GM12878 (cell line): ENCODE measurements around the gene PCSK6.

Experiments
- CREB1 ChIP-seq: IDR thresholded peaks from 2 replicates; pipeline ENCODE4 v1.6.1; 2012; ENCODE audit warnings: low read depth, mild to moderate bottlenecking, inconsistent platforms
- CTCF ChIP-seq, 3 experiments: IDR thresholded peaks in 2 of 3; conservative IDR thresholded peaks in 1 of 3; 2 replicates each; pipeline ENCODE4 v1.5.1; 2011; ENCODE audit warnings: low read depth in 3 of 3, low read length in 3 of 3, mild to moderate bottlenecking in 3 of 3, control low read depth in 2 of 3, moderate library complexity in 2 of 3, inconsistent platforms in 1 of 3, mixed read lengths in 1 of 3; ENCODE audit not compliant: control insufficient read depth in 2 of 3, insufficient read depth in 1 of 3; ENCODE audit errors: extremely low read depth in 1 of 3
- GABPA ChIP-seq: IDR thresholded peaks from 2 replicates; pipeline ENCODE4 v1.6.1; 2014; ENCODE audit warnings: antibody characterized with exemption, low read depth, mild to moderate bottlenecking, inconsistent platforms
- MYC ChIP-seq: IDR thresholded peaks from 2 replicates; pipeline ENCODE4 v1.6.1; 2011; ENCODE audit warnings: mild to moderate bottlenecking, low read length, moderate library complexity, inconsistent platforms; ENCODE audit not compliant: insufficient read depth, insufficient replicate concordance, insufficient read length, severe bottlenecking
- POLR2AphosphoS5 ChIP-seq: IDR thresholded peaks from 2 replicates; pipeline ENCODE4 v1.6.1; 2011; ENCODE audit warnings: mild to moderate bottlenecking, low read length, inconsistent platforms
- ZNF384 ChIP-seq: IDR thresholded peaks from 2 replicates; pipeline ENCODE4 v1.6.1; 2012; ENCODE audit warnings: low read depth, mild to moderate bottlenecking, low read length, improper control_type of control experiment, borderline replicate concordance
- TF ChIP-seq, protein P1 (sequence below): IDR thresholded peaks from 2 replicates; pipeline ENCODE4 v1.6.1; 2011; ENCODE audit warnings: low read depth, low read length, improper control_type of control experiment, borderline replicate concordance

DNA sequence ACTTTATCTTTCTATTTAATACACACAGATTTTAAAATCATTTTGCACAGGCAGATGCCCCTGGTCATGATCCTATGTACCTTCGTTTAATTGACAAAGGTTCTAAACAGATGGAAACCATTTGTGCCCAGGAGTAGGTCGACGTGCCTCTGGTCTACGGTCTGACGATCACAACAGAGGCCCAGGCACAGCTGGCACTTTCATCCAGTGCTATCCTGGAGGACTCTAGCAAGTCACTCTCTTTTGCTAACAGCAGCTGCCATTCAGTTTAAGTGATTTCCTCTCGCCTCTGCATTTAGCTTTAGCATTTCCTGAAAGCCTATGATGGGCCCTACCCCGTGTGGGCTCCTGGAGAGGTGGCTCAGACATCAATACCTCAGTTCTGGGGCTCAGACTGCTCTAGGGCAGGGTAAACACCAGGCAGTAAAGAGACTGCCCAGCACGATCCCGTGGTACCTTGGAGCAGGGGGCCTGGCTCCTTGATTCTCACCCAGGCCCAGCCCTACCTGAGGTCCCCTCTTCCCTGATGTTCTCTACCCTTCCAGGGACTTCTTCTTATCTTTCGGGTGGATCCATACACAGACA, 111.2 kb downstream of the PCSK6 start:
- TF ChIP-seq, protein P1, sequence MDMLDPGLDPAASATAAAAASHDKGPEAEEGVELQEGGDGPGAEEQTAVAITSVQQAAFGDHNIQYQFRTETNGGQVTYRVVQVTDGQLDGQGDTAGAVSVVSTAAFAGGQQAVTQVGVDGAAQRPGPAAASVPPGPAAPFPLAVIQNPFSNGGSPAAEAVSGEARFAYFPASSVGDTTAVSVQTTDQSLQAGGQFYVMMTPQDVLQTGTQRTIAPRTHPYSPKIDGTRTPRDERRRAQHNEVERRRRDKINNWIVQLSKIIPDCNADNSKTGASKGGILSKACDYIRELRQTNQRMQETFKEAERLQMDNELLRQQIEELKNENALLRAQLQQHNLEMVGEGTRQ, result no peak
- TF ChIP-seq ZNF384 (no peak), GABPA (no peak), CREB1 (no peak), CTCF (IDR thresholded peaks at IDR 0.05 in 2 of 3, conservative IDR thresholded peaks at IDR 0.05 in 1 of 3; ENCODE audit: control insufficient read depth in 2 of 3, extremely low read depth in 1 of 3, insufficient read depth in 1 of 3, low read depth in 3 of 3, low read length in 3 of 3) (no peak), MYC (no peak), POLR2AphosphoS5 (no peak)
